HG03097 (cell line): ENCODE data around the gene FBXL17.
"Not testable (repeated sequence)": the region's sequence is repeated elsewhere in the genome, so short reads cannot be mapped to it uniquely, and the experiment has no call there.

ENCODE experiments used
- ATAC-seq: cut with Tn5 transposase; IDR thresholded peaks from one replicate; pipeline ENCODE4 v1.9.1; 2021; ENCODE audit not compliant: unreplicated experiment, low FRiP score

Gene FBXL17

GRCh38 chr5:108315829-108316228 lies 66.1 kb downstream of the FBXL17 start:
- no peak for ATAC-seq

- no peak for ATAC-seq
These were observed 69.6 kb downstream of the FBXL17 start for GRCh38 chr5:108312258-108312657.

- ATAC-seq = no peak
These were observed 70.2 kb downstream of the FBXL17 start for GRCh38 chr5:108311682-108312081.

- ATAC-seq = no peak
These were observed 78.3 kb downstream of the FBXL17 start for GRCh38 chr5:108303611-108304010.

- no peak for ATAC-seq
These were observed 78.8 kb downstream of the FBXL17 start for GRCh38 chr5:108303086-108303485.

- ATAC-seq = no peak
These were observed 84.8 kb downstream of the FBXL17 start for GRCh38 chr5:108297042-108297601.

- ATAC-seq = no peak
These were observed 86.1 kb downstream of the FBXL17 start for GRCh38 chr5:108295578-108296368.

- no peak for ATAC-seq
These were observed 100.8 kb downstream of the FBXL17 start for GRCh38 chr5:108280960-108281569.

- no peak for ATAC-seq
These were observed 101.7 kb downstream of the FBXL17 start for GRCh38 chr5:108280248-108280647.

GRCh38 chr5:108278285-108279240 lies 103.3 kb downstream of the FBXL17 start:
- ATAC-seq = no peak

GRCh38 chr5:108276187-108277050 lies 105.5 kb downstream of the FBXL17 start:
- ATAC-seq = no peak

- not testable (repeated sequence) for ATAC-seq
These were observed 107.8 kb downstream of the FBXL17 start for GRCh38 chr5:108274080-108274479.

GRCh38 chr5:108271127-108271526 lies 110.8 kb downstream of the FBXL17 start:
- no peak for ATAC-seq

- no peak for ATAC-seq
These were observed 115.7 kb downstream of the FBXL17 start for GRCh38 chr5:108266242-108266641.

GRCh38 chr5:108264533-108264932 lies 117.4 kb downstream of the FBXL17 start:
- no peak for ATAC-seq

GRCh38 chr5:108263338-108263737 lies 118.6 kb downstream of the FBXL17 start:
- ATAC-seq = no peak

- no peak for ATAC-seq
These were observed 121.1 kb downstream of the FBXL17 start for GRCh38 chr5:108260858-108261170.

- peak; percentile 90 for ATAC-seq
These were observed 121.6 kb downstream of the FBXL17 start for GRCh38 chr5:108260117-108260857.

GRCh38 chr5:108259306-108259705 lies 122.6 kb downstream of the FBXL17 start:
- no peak for ATAC-seq
